ENCODE results near the gene KRTAP26-1.

KRTAP26-1 gene

GRCh38 chr21:30269803-30270530 lies 50.1 kb downstream of the KRTAP26-1 start:
- no peak for DNase-seq
